GM21447 (cell line): Measurements from ENCODE around the gene BACH1.

ENCODE experiments used
- ATAC-seq: cut with Tn5 transposase; IDR thresholded peaks from one replicate; pipeline ENCODE4 v1.9.1; 2021; ENCODE audit not compliant: unreplicated experiment

The BACH1 gene

GRCh38 chr21:29377266-29377665, 78.5 kb downstream of the BACH1 start:
- no peak for ATAC-seq

GRCh38 chr21:29378832-29379231, 80.1 kb downstream of the BACH1 start:
- no peak for ATAC-seq

GRCh38 chr21:29379517-29380054, 80.9 kb downstream of the BACH1 start:
- ATAC-seq = no peak

GRCh38 chr21:29382030-29382654, 83.4 kb downstream of the BACH1 start:
- no peak for ATAC-seq

GRCh38 chr21:29384683-29385359, 86.1 kb downstream of the BACH1 start:
- no peak for ATAC-seq

- no peak for ATAC-seq
Measured at GRCh38 chr21:29385934-29386520, 87.3 kb downstream of the BACH1 start.

GRCh38 chr21:29386803-29387202, 88.1 kb downstream of the BACH1 start:
- ATAC-seq = no peak

- ATAC-seq = no peak
Measured at GRCh38 chr21:29387598-29387997, 88.9 kb downstream of the BACH1 start.

GRCh38 chr21:29389136-29389535, 90.4 kb downstream of the BACH1 start:
- ATAC-seq = no peak

- ATAC-seq = no peak
Measured at GRCh38 chr21:29390778-29391177, 92.1 kb downstream of the BACH1 start.

- ATAC-seq = no peak
Measured at GRCh38 chr21:29394051-29394450, 95.3 kb downstream of the BACH1 start.
